K562 (cell line): ENCODE measurements around the gene VAMP8. TPM values are rescaled to one million over a fixed set of nuclear protein-coding genes. Genes with fewer than 3 reads are reported as not detected.

ENCODE experiments used
- DMBX1 ChIP-seq: fragments of 250-450 bp; sonication (Bioruptor Pico); IDR thresholded peaks from 2 replicates; pipeline ENCODE4 v1.8.0; 2022; ENCODE audit warnings: inconsistent platforms, mild to moderate bottlenecking, moderate library complexity, borderline replicate concordance
- EWSR1 ChIP-seq: fragments of 450-650 bp; IDR thresholded peaks from 2 replicates; pipeline ENCODE4 v1.6.1; 2018; ENCODE audit warnings: borderline replicate concordance, mild to moderate bottlenecking, low read depth, moderate library complexity; ENCODE audit not compliant: partially characterized antibody
- GABPA ChIP-seq: fragments of 200-800 bp; sonication (Bioruptor generic); conservative IDR thresholded peaks from 2 replicates; pipeline ENCODE4 v1.6.1; 2016; ENCODE audit warnings: low read depth, missing genetic modification characterization, missing compliant biosample characterization
- KDM5B ChIP-seq: fragments of 200-600 bp; sonication (generic); IDR thresholded peaks from 2 replicates; pipeline ENCODE4 v1.6.1; 2012; ENCODE audit warnings: low read depth, mild to moderate bottlenecking, moderate library complexity, low read length, control low read depth, inconsistent platforms; ENCODE audit not compliant: insufficient replicate concordance
- MBD2 ChIP-seq: sonication (generic); IDR thresholded peaks from 2 replicates; pipeline ENCODE4 v1.6.1; 2016; ENCODE audit warnings: low read depth, borderline replicate concordance
- NFIC ChIP-seq: fragments of 450-650 bp; IDR thresholded peaks from 2 replicates; pipeline ENCODE4 v1.6.1; 2017; ENCODE audit warnings: mild to moderate bottlenecking, inconsistent platforms
- SNIP1 ChIP-seq: fragments of 450-650 bp; IDR thresholded peaks from 2 replicates; pipeline ENCODE4 v1.7.1; 2017; ENCODE audit warnings: low read depth, mild to moderate bottlenecking
- ZNF12 ChIP-seq: sonication (generic); formaldehyde crosslinking; IDR thresholded peaks from 2 replicates; pipeline ENCODE4 v1.4.0; 2020; ENCODE audit warnings: mild to moderate bottlenecking, missing genetic modification reagents
- ZNF175 ChIP-seq: fragments of 200-800 bp; sonication (Bioruptor generic); IDR thresholded peaks from 2 replicates; pipeline ENCODE4 v1.6.1; 2016; ENCODE audit warnings: low read depth, mild to moderate bottlenecking, missing genetic modification characterization, missing compliant biosample characterization
- ZNF695 ChIP-seq: fragments of 450-650 bp; formaldehyde crosslinking; IDR thresholded peaks from 2 replicates; pipeline ENCODE4 v1.4.0; 2020; ENCODE audit warnings: mild to moderate bottlenecking, moderate library complexity
- polyA plus RNA-seq, 8 experiments: library from polyadenylated mRNA; depleted of rRNA in 4 of 8; stranded (reverse) in 5 of 8; unstranded in 3 of 8; fragments of >200 nt; fragmentation: Nextera tagmentation in 2 of 8; fragmentation: Illumina TruSeq in 1 of 8; extraction: Ambion mirVana in 2 of 8; extraction: Trizol in 1 of 8; gene quantifications; 2 replicates each; pipeline versions ENCODE4 v1.2.1 to v1.2.3, GENCODE V29; 2011 to 2014; ENCODE audit warnings: inconsistent platforms in 1 of 8, missing spikeins in 1 of 8
- total RNA-seq, 7 experiments: library from RNA; depleted of rRNA in 6 of 7; stranded (reverse); fragments of >200 nt in 6 of 7; fragmentation: Illumina TruSeq in 2 of 7; extraction: Trizol in 2 of 7; gene quantifications; 2 replicates each; pipeline versions ENCODE4 v1.2.1 to v1.2.3, GENCODE V29; 2011 to 2021; ENCODE audit warnings: low replicate concordance in 1 of 7
- TF ChIP-seq, protein P1 (sequence below): fragments of 450-650 bp; IDR thresholded peaks from 2 replicates; pipeline ENCODE4 v1.6.1; 2016; ENCODE audit warnings: missing biosample characterization, missing genetic modification characterization
- TF ChIP-seq, protein P2 (sequence below): sonication (generic); formaldehyde crosslinking; IDR thresholded peaks from 2 replicates; pipeline ENCODE4 v1.8.1; 2023; ENCODE audit warnings: missing genetic modification reagents, mild to moderate bottlenecking, borderline replicate concordance
- TF ChIP-seq, protein P3 (sequence below), 2 experiments: fragments of 250-450 bp in 1 of 2; fragments of 450-650 bp in 1 of 2; sonication (Bioruptor Pico) in 1 of 2; IDR thresholded peaks; 2 replicates each; pipeline versions ENCODE4 v1.6.1 to v1.8.0; 2016 to 2021; ENCODE audit warnings: mild to moderate bottlenecking in 2 of 2, moderate library complexity in 2 of 2, missing compliant biosample characterization in 1 of 2, missing genetic modification characterization in 1 of 2
- TF ChIP-seq, protein P4 (sequence below), 2 experiments: fragments of 150-350 bp in 1 of 2; IDR thresholded peaks; 2 replicates each; pipeline ENCODE4 v1.6.1; 2012 to 2016; ENCODE audit warnings: low read depth in 2 of 2, low read length in 2 of 2, mild to moderate bottlenecking in 1 of 2, moderate library complexity in 1 of 2
- TF ChIP-seq, protein P5 (sequence below): fragments of 250-450 bp; sonication (Bioruptor Pico); IDR thresholded peaks from 2 replicates; pipeline ENCODE4 v1.4.0; 2020; ENCODE audit warnings: mild to moderate bottlenecking, moderate library complexity

VAMP8 gene
- total and polyA plus RNA-seq, 9 of the 15 experiments (the other 6 are each of a cell fraction or from before 2014, with no cell fraction given) = 107 to 571 (median 248) TPM

DNA sequence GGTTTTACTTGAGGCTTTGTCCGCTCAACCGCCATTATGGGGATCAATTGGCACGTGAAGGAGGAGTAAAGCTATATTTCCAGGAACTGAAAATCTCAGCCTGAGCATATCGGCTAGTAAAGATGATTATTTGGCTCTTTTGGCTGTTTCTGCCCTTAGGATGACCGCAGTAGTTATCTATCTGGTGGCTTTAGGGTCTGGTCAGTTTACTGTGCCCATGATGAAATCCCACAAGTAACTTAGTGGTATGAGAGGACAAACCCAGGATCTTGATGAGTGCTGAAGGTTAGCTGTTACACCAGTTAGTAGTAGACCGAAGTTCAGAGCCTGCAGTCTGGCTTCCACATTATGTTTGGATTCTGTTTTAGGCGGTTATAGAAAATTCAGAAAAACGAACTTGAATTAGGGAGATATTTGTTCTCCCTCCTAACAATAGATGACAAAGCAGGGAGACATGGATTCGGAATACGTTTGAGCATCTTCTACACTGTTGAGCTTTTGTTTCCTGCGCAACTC lies 37.2 kb upstream of the VAMP8 start (continued):
- TF ChIP-seq, protein P1, sequence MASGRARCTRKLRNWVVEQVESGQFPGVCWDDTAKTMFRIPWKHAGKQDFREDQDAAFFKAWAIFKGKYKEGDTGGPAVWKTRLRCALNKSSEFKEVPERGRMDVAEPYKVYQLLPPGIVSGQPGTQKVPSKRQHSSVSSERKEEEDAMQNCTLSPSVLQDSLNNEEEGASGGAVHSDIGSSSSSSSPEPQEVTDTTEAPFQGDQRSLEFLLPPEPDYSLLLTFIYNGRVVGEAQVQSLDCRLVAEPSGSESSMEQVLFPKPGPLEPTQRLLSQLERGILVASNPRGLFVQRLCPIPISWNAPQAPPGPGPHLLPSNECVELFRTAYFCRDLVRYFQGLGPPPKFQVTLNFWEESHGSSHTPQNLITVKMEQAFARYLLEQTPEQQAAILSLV = no peak
- TF ChIP-seq, protein P2, sequence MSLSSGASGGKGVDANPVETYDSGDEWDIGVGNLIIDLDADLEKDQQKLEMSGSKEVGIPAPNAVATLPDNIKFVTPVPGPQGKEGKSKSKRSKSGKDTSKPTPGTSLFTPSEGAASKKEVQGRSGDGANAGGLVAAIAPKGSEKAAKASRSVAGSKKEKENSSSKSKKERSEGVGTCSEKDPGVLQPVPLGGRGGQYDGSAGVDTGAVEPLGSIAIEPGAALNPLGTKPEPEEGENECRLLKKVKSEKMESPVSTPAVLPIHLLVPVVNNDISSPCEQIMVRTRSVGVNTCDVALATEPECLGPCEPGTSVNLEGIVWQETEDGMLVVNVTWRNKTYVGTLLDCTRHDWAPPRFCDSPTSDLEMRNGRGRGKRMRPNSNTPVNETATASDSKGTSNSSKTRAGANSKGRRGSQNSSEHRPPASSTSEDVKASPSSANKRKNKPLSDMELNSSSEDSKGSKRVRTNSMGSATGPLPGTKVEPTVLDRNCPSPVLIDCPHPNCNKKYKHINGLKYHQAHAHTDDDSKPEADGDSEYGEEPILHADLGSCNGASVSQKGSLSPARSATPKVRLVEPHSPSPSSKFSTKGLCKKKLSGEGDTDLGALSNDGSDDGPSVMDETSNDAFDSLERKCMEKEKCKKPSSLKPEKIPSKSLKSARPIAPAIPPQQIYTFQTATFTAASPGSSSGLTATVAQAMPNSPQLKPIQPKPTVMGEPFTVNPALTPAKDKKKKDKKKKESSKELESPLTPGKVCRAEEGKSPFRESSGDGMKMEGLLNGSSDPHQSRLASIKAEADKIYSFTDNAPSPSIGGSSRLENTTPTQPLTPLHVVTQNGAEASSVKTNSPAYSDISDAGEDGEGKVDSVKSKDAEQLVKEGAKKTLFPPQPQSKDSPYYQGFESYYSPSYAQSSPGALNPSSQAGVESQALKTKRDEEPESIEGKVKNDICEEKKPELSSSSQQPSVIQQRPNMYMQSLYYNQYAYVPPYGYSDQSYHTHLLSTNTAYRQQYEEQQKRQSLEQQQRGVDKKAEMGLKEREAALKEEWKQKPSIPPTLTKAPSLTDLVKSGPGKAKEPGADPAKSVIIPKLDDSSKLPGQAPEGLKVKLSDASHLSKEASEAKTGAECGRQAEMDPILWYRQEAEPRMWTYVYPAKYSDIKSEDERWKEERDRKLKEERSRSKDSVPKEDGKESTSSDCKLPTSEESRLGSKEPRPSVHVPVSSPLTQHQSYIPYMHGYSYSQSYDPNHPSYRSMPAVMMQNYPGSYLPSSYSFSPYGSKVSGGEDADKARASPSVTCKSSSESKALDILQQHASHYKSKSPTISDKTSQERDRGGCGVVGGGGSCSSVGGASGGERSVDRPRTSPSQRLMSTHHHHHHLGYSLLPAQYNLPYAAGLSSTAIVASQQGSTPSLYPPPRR (CRISPR knock-in tag) = 0 out of 2 replicates have a peak, but pooled peaks have one; percentile 35
- TF ChIP-seq, protein P3, sequence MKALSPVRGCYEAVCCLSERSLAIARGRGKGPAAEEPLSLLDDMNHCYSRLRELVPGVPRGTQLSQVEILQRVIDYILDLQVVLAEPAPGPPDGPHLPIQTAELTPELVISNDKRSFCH (CRISPR knock-in tag; IDR thresholded peaks at IDR 0.05) = no peak
- TF ChIP-seq, protein P3 (tag; IDR thresholded peaks at IDR 0.05) = no peak
- TF ChIP-seq ZNF695 (CRISPR knock-in tag) (no peak), SNIP1 (no peak), ZNF175 (CRISPR knock-in tag) (no peak), DMBX1 (no peak), NFIC (no peak), EWSR1 (no peak), KDM5B (peak; percentile 50), MBD2 (no peak), GABPA (tag) (no peak), ZNF12 (CRISPR knock-in tag) (no peak)
- TF ChIP-seq, protein P4, sequence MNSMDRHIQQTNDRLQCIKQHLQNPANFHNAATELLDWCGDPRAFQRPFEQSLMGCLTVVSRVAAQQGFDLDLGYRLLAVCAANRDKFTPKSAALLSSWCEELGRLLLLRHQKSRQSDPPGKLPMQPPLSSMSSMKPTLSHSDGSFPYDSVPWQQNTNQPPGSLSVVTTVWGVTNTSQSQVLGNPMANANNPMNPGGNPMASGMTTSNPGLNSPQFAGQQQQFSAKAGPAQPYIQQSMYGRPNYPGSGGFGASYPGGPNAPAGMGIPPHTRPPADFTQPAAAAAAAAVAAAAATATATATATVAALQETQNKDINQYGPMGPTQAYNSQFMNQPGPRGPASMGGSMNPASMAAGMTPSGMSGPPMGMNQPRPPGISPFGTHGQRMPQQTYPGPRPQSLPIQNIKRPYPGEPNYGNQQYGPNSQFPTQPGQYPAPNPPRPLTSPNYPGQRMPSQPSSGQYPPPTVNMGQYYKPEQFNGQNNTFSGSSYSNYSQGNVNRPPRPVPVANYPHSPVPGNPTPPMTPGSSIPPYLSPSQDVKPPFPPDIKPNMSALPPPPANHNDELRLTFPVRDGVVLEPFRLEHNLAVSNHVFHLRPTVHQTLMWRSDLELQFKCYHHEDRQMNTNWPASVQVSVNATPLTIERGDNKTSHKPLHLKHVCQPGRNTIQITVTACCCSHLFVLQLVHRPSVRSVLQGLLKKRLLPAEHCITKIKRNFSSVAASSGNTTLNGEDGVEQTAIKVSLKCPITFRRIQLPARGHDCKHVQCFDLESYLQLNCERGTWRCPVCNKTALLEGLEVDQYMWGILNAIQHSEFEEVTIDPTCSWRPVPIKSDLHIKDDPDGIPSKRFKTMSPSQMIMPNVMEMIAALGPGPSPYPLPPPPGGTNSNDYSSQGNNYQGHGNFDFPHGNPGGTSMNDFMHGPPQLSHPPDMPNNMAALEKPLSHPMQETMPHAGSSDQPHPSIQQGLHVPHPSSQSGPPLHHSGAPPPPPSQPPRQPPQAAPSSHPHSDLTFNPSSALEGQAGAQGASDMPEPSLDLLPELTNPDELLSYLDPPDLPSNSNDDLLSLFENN (IDR thresholded peaks at IDR 0.05; ENCODE audit: low read depth in 2 of 2, low read length in 2 of 2) = no peak
- TF ChIP-seq, protein P5, sequence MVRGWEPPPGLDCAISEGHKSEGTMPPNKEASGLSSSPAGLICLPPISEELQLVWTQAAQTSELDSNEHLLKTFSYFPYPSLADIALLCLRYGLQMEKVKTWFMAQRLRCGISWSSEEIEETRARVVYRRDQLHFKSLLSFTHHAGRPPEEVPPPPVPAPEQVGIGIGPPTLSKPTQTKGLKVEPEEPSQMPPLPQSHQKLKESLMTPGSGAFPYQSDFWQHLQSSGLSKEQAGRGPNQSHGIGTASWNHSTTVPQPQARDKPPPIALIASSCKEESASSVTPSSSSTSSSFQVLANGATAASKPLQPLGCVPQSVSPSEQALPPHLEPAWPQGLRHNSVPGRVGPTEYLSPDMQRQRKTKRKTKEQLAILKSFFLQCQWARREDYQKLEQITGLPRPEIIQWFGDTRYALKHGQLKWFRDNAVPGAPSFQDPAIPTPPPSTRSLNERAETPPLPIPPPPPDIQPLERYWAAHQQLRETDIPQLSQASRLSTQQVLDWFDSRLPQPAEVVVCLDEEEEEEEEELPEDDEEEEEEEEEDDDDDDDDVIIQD (CRISPR knock-in tag) = no peak
